ENCODE data around the gene RASA4B. TPM values are rescaled to one million over a fixed set of nuclear protein-coding genes. Genes with fewer than 3 reads are reported as not detected.

RASA4B gene
- total and polyA plus RNA-seq, 2 experiments from 2014 or later = 0.99 to 1.5 TPM

- Mint-ChIP-seq H3K36me3 (ENCODE audit: low read depth) (peaks cover 2% of the 10 kb centered on the region; the same call in 2 of the 3 replicates), H3K27ac (no peak overlapping the region)
- TF ChIP-seq CTCF (conservative IDR thresholded peaks at IDR 0.05; ENCODE audit: low read depth in 2 of 2) (peak in 1 of 2 experiments; percentile 56; a peak in 2 of 4 replicates), ETS1 (IDR thresholded peaks at IDR 0.05) (no peak)
These were observed 66.1 kb downstream of the RASA4B start for GRCh38 chr7:102451371-102452054.

GRCh38 chr7:102450242-102450641 lies 67.3 kb downstream of the RASA4B start:
- 0 out of 2 replicates have a peak, but pooled peaks cover 3% of the 10 kb centered on the region for H3F3A ChIP-seq (replicated peaks; ENCODE audit: low read depth)
- peaks cover under 1% of the 10 kb centered on the region; the same call in 2 of the 3 replicates for H3K36me3 Mint-ChIP-seq (ENCODE audit: low read depth)
- H3K4me1 ChIP-seq (ENCODE audit: insufficient read depth) = no peaks in the 10 kb centered on the region
- no peak overlapping the region for H3K4me2 ChIP-seq
- H3K27me3 ChIP-seq (ENCODE audit: insufficient read depth) = no peaks in the 10 kb centered on the region
- TF ChIP-seq EZH2phosphoT487 (IDR thresholded peaks at IDR 0.05; ENCODE audit: unreplicated experiment) (no peak), CTCF (conservative IDR thresholded peaks at IDR 0.05; ENCODE audit: low read depth in 2 of 2) (peak; percentile 16 to 57; a peak in 3 of 4 replicates)
- H2AFZ ChIP-seq = no peak overlapping the region
- no peaks in the 10 kb centered on the region for H3K36me3 ChIP-seq (ENCODE audit: insufficient read depth)
- no peak overlapping the region for H3K4me3 Mint-ChIP-seq
- ATAC-seq (peak; percentile 36), DNase-seq (ENCODE audit: low spot score) (no peak)
- H3K27me3 Mint-ChIP-seq (ENCODE audit: insufficient read depth, low read depth, poor library complexity) = peaks cover 5% of the 10 kb centered on the region
- no peak overlapping the region for H3K4me3 ChIP-seq
- H3K79me2 ChIP-seq (replicated peaks; ENCODE audit: insufficient read depth) = no peaks in the 10 kb centered on the region
- peaks cover 4% of the 10 kb centered on the region; the same call in 1 of the 3 replicates for H3K4me1 Mint-ChIP-seq
- peak overlapping the region; percentile 70; the same call in 1 of the 2 replicates for H3K27ac Mint-ChIP-seq
- no peak overlapping the region for H3K27ac ChIP-seq (ENCODE audit: low read depth)
- H4K20me1 ChIP-seq (replicated peaks; ENCODE audit: insufficient read depth) = no peaks in the 10 kb centered on the region
- no peaks in the 10 kb centered on the region for H3K9me3 Mint-ChIP-seq
- H3K9me2 ChIP-seq (ENCODE audit: insufficient read depth) = no peaks in the 10 kb centered on the region

More at GRCh38 chr7:102451371-102452054, 66.1 kb downstream of the RASA4B start:
- Mint-ChIP-seq H3K9me3 (no peaks in the 10 kb centered on the region), H3K4me3 (no peak overlapping the region), H3K27me3 (ENCODE audit: insufficient read depth, low read depth, poor library complexity) (peaks cover 5% of the 10 kb centered on the region), H3K4me1 (peaks cover 4% of the 10 kb centered on the region; the same call in 1 of the 3 replicates)
- Histone ChIP-seq H4K20me1 (replicated peaks; ENCODE audit: insufficient read depth) (no peaks in the 10 kb centered on the region; the same call in 1 of the 2 replicates), H3K36me3 (ENCODE audit: insufficient read depth) (peaks cover under 1% of the 10 kb centered on the region; the same call in 1 of the 2 replicates), H3K4me3 (0 out of 2 replicates have a peak overlapping the region, but pooled peaks have one; percentile 20), H3F3A (replicated peaks; ENCODE audit: low read depth) (0 out of 2 replicates have a peak, but pooled peaks cover 3% of the 10 kb centered on the region), H3K79me2 (replicated peaks; ENCODE audit: insufficient read depth) (no peaks in the 10 kb centered on the region), H3K4me2 (peak overlapping the region; percentile 43; the same call in 1 of the 2 replicates), H3K27ac (ENCODE audit: low read depth) (no peak overlapping the region), H2AFZ (no peak overlapping the region), H3K9me2 (ENCODE audit: insufficient read depth) (no peaks in the 10 kb centered on the region), H3K27me3 (ENCODE audit: insufficient read depth) (no peaks in the 10 kb centered on the region), H3K4me1 (ENCODE audit: insufficient read depth) (no peaks in the 10 kb centered on the region)
- DNase-seq (ENCODE audit: low spot score) (peak; percentile 61), ATAC-seq (peak; percentile 51)
